Fibroblast of peridontal ligament (primary cell): ENCODE results near the gene SCGB2B2.
"Not testable (repeated sequence)": the region's sequence is repeated elsewhere in the genome, so short reads cannot be mapped to it uniquely, and the experiment has no call there.

Source experiments
- DNase-seq: peaks from one replicate; pipeline ENCODE4 v3.0.0-alpha.2; 2010; ENCODE audit errors: extremely low read depth

SCGB2B2 gene

GRCh38 chr19:34668690-34669089 lies 8.3 kb downstream of the SCGB2B2 start:
- DNase-seq, result not testable (repeated sequence)

- not testable (repeated sequence) for DNase-seq
Observed at GRCh38 chr19:34668077-34668689, 8.8 kb downstream of the SCGB2B2 start.

- peak; percentile 51 for DNase-seq
Observed at GRCh38 chr19:34667349-34668076, 9.4 kb downstream of the SCGB2B2 start.

- no peak for DNase-seq
Observed at GRCh38 chr19:34666958-34667265, 10.0 kb downstream of the SCGB2B2 start.

- no peak for DNase-seq
Observed at GRCh38 chr19:34666200-34666957, 10.6 kb downstream of the SCGB2B2 start.

- DNase-seq, result not testable (repeated sequence)
Observed at GRCh38 chr19:34665275-34665674, 11.7 kb downstream of the SCGB2B2 start.

- no peak for DNase-seq
Observed at GRCh38 chr19:34664870-34665269, 12.1 kb downstream of the SCGB2B2 start.

GRCh38 chr19:34664168-34664567 lies 12.8 kb downstream of the SCGB2B2 start:
- no peak for DNase-seq

GRCh38 chr19:34662919-34663318 lies 14.0 kb downstream of the SCGB2B2 start:
- no peak for DNase-seq

- no peak for DNase-seq
Observed at GRCh38 chr19:34661357-34661756, 15.6 kb downstream of the SCGB2B2 start.

GRCh38 chr19:34655651-34656050 lies 21.3 kb downstream of the SCGB2B2 start:
- DNase-seq, result no peak

GRCh38 chr19:34654796-34655195 lies 22.2 kb downstream of the SCGB2B2 start:
- DNase-seq, result no peak

- no peak for DNase-seq
Observed at GRCh38 chr19:34651747-34652146, 25.2 kb downstream of the SCGB2B2 start.

- DNase-seq, result no peak
Observed at GRCh38 chr19:34649886-34650543, 26.9 kb downstream of the SCGB2B2 start.

- DNase-seq, result no peak
Observed at GRCh38 chr19:34645551-34645950, 31.4 kb downstream of the SCGB2B2 start.

GRCh38 chr19:34644991-34645461 lies 31.9 kb downstream of the SCGB2B2 start:
- DNase-seq, result no peak

GRCh38 chr19:34642241-34642640 lies 34.7 kb downstream of the SCGB2B2 start:
- DNase-seq, result no peak

GRCh38 chr19:34639491-34640085 lies 37.4 kb downstream of the SCGB2B2 start:
- peak; percentile 72 for DNase-seq

- DNase-seq, result no peak
Observed at GRCh38 chr19:34633802-34634201, 43.2 kb downstream of the SCGB2B2 start.
